ENCODE measurements around the gene L3MBTL4.

L3MBTL4 gene

GRCh38 chr18:5975111-5976002 is 439.4 kb downstream of the L3MBTL4 start:
- Histone ChIP-seq H3K9me3 (ENCODE audit: insufficient read depth, low read depth, low read length) (no peaks in the 10 kb centered on the region), H3K4me1 (ENCODE audit: insufficient read depth, low read length) (peaks cover 8% of the 10 kb centered on the region), H3K27ac (ENCODE audit: low read length) (no peak overlapping the region), H3K4me3 (ENCODE audit: low read length) (no peak overlapping the region), H3K27me3 (ENCODE audit: insufficient read depth, low read length) (no peaks in the 10 kb centered on the region), H3K36me3 (ENCODE audit: insufficient read depth, low read depth, low read length) (no peaks in the 10 kb centered on the region), H3K9ac (ENCODE audit: low read depth, low read length) (no peak overlapping the region)

- Histone ChIP-seq H3K4me3 (ENCODE audit: low read length) (no peak overlapping the region), H3K27ac (ENCODE audit: low read length) (no peak overlapping the region)
Measured at GRCh38 chr18:5974696-5975095, 440.0 kb downstream of the L3MBTL4 start.

GRCh38 chr18:5973099-5973498 is 441.6 kb downstream of the L3MBTL4 start:
- Histone ChIP-seq H3K36me3 (ENCODE audit: insufficient read depth, low read depth, low read length) (no peaks in the 10 kb centered on the region), H3K9me3 (ENCODE audit: insufficient read depth, low read depth, low read length) (no peaks in the 10 kb centered on the region), H3K4me1 (ENCODE audit: insufficient read depth, low read length) (peaks cover 14% of the 10 kb centered on the region), H3K4me3 (ENCODE audit: low read length) (no peak overlapping the region), H3K27me3 (ENCODE audit: insufficient read depth, low read length) (no peaks in the 10 kb centered on the region), H3K27ac (ENCODE audit: low read length) (no peak overlapping the region), H3K9ac (ENCODE audit: low read depth, low read length) (no peak overlapping the region)

More at GRCh38 chr18:5974696-5975095, 440.0 kb downstream of the L3MBTL4 start:
- H3K9ac ChIP-seq (ENCODE audit: low read depth, low read length), result no peak overlapping the region
- H3K9me3 ChIP-seq (ENCODE audit: insufficient read depth, low read depth, low read length), result no peaks in the 10 kb centered on the region
- H3K4me1 ChIP-seq (ENCODE audit: insufficient read depth, low read length), result peaks cover 14% of the 10 kb centered on the region
- H3K36me3 ChIP-seq (ENCODE audit: insufficient read depth, low read depth, low read length), result no peaks in the 10 kb centered on the region
- H3K27me3 ChIP-seq (ENCODE audit: insufficient read depth, low read length), result no peaks in the 10 kb centered on the region

GRCh38 chr18:5972298-5972697 is 442.4 kb downstream of the L3MBTL4 start:
- Histone ChIP-seq H3K27me3 (ENCODE audit: insufficient read depth, low read length) (no peaks in the 10 kb centered on the region), H3K9ac (ENCODE audit: low read depth, low read length) (no peak overlapping the region), H3K4me3 (ENCODE audit: low read length) (no peak overlapping the region), H3K4me1 (ENCODE audit: insufficient read depth, low read length) (peaks cover 14% of the 10 kb centered on the region), H3K9me3 (ENCODE audit: insufficient read depth, low read depth, low read length) (no peaks in the 10 kb centered on the region), H3K27ac (ENCODE audit: low read length) (no peak overlapping the region), H3K36me3 (ENCODE audit: insufficient read depth, low read depth, low read length) (no peaks in the 10 kb centered on the region)

- Histone ChIP-seq H3K36me3 (ENCODE audit: insufficient read depth, low read depth, low read length) (no peaks in the 10 kb centered on the region), H3K9me3 (ENCODE audit: insufficient read depth, low read depth, low read length) (no peaks in the 10 kb centered on the region), H3K27me3 (ENCODE audit: insufficient read depth, low read length) (no peaks in the 10 kb centered on the region), H3K27ac (ENCODE audit: low read length) (no peak overlapping the region), H3K4me3 (ENCODE audit: low read length) (no peak overlapping the region), H3K9ac (ENCODE audit: low read depth, low read length) (no peak overlapping the region; the same call in 1 of the 2 replicates), H3K4me1 (ENCODE audit: insufficient read depth, low read length) (peaks cover 17% of the 10 kb centered on the region)
Measured at GRCh38 chr18:5969989-5970403, 444.7 kb downstream of the L3MBTL4 start.

- Histone ChIP-seq H3K4me1 (ENCODE audit: insufficient read depth, low read length) (peaks cover 17% of the 10 kb centered on the region), H3K9me3 (ENCODE audit: insufficient read depth, low read depth, low read length) (no peaks in the 10 kb centered on the region)
Measured at GRCh38 chr18:5969355-5969988, 445.2 kb downstream of the L3MBTL4 start.

GRCh38 chr18:5967666-5968065 is 447.0 kb downstream of the L3MBTL4 start:
- H3K27me3 ChIP-seq (ENCODE audit: insufficient read depth, low read length), result no peaks in the 10 kb centered on the region
- no peak overlapping the region for H3K27ac ChIP-seq (ENCODE audit: low read length)
- no peak overlapping the region for H3K9ac ChIP-seq (ENCODE audit: low read depth, low read length)
- no peak overlapping the region for H3K4me3 ChIP-seq (ENCODE audit: low read length)
- no peaks in the 10 kb centered on the region for H3K36me3 ChIP-seq (ENCODE audit: insufficient read depth, low read depth, low read length)
- peaks cover 17% of the 10 kb centered on the region for H3K4me1 ChIP-seq (ENCODE audit: insufficient read depth, low read length)
- no peaks in the 10 kb centered on the region for H3K9me3 ChIP-seq (ENCODE audit: insufficient read depth, low read depth, low read length)

More at GRCh38 chr18:5969355-5969988, 445.2 kb downstream of the L3MBTL4 start:
- Histone ChIP-seq H3K9ac (ENCODE audit: low read depth, low read length) (no peak overlapping the region), H3K27me3 (ENCODE audit: insufficient read depth, low read length) (no peaks in the 10 kb centered on the region), H3K36me3 (ENCODE audit: insufficient read depth, low read depth, low read length) (no peaks in the 10 kb centered on the region), H3K4me3 (ENCODE audit: low read length) (no peak overlapping the region), H3K27ac (ENCODE audit: low read length) (no peak overlapping the region)

GRCh38 chr18:5967007-5967406 is 447.7 kb downstream of the L3MBTL4 start:
- Histone ChIP-seq H3K9me3 (ENCODE audit: insufficient read depth, low read depth, low read length) (no peaks in the 10 kb centered on the region), H3K9ac (ENCODE audit: low read depth, low read length) (no peak overlapping the region), H3K27me3 (ENCODE audit: insufficient read depth, low read length) (no peaks in the 10 kb centered on the region), H3K36me3 (ENCODE audit: insufficient read depth, low read depth, low read length) (no peaks in the 10 kb centered on the region), H3K27ac (ENCODE audit: low read length) (no peak overlapping the region), H3K4me3 (ENCODE audit: low read length) (no peak overlapping the region), H3K4me1 (ENCODE audit: insufficient read depth, low read length) (peaks cover 17% of the 10 kb centered on the region)

GRCh38 chr18:5966514-5966913 is 448.2 kb downstream of the L3MBTL4 start:
- no peak overlapping the region for H3K4me3 ChIP-seq (ENCODE audit: low read length)
- H3K27ac ChIP-seq (ENCODE audit: low read length), result no peak overlapping the region
- H3K4me1 ChIP-seq (ENCODE audit: insufficient read depth, low read length), result peaks cover 17% of the 10 kb centered on the region
- H3K9ac ChIP-seq (ENCODE audit: low read depth, low read length), result no peak overlapping the region
- H3K9me3 ChIP-seq (ENCODE audit: insufficient read depth, low read depth, low read length), result no peaks in the 10 kb centered on the region
- no peaks in the 10 kb centered on the region for H3K27me3 ChIP-seq (ENCODE audit: insufficient read depth, low read length)
- H3K36me3 ChIP-seq (ENCODE audit: insufficient read depth, low read depth, low read length), result no peaks in the 10 kb centered on the region

- no peak overlapping the region for H3K9ac ChIP-seq (ENCODE audit: low read depth, low read length)
- no peaks in the 10 kb centered on the region for H3K36me3 ChIP-seq (ENCODE audit: insufficient read depth, low read depth, low read length)
- no peak overlapping the region for H3K4me3 ChIP-seq (ENCODE audit: low read length)
Measured at GRCh38 chr18:5964996-5965395, 449.7 kb downstream of the L3MBTL4 start.

GRCh38 chr18:5964596-5964995 is 450.1 kb downstream of the L3MBTL4 start:
- Histone ChIP-seq H3K9me3 (ENCODE audit: insufficient read depth, low read depth, low read length) (no peaks in the 10 kb centered on the region), H3K36me3 (ENCODE audit: insufficient read depth, low read depth, low read length) (no peaks in the 10 kb centered on the region), H3K9ac (ENCODE audit: low read depth, low read length) (no peak overlapping the region), H3K4me3 (ENCODE audit: low read length) (no peak overlapping the region), H3K27ac (ENCODE audit: low read length) (no peak overlapping the region), H3K4me1 (ENCODE audit: insufficient read depth, low read length) (peaks cover 3% of the 10 kb centered on the region; the same call in 1 of the 2 replicates), H3K27me3 (ENCODE audit: insufficient read depth, low read length) (no peaks in the 10 kb centered on the region)

More at GRCh38 chr18:5964996-5965395, 449.7 kb downstream of the L3MBTL4 start:
- Histone ChIP-seq H3K4me1 (ENCODE audit: insufficient read depth, low read length) (peaks cover 6% of the 10 kb centered on the region; the same call in 1 of the 2 replicates), H3K9me3 (ENCODE audit: insufficient read depth, low read depth, low read length) (no peaks in the 10 kb centered on the region), H3K27ac (ENCODE audit: low read length) (no peak overlapping the region), H3K27me3 (ENCODE audit: insufficient read depth, low read length) (no peaks in the 10 kb centered on the region)

- Histone ChIP-seq H3K9me3 (ENCODE audit: insufficient read depth, low read depth, low read length) (no peaks in the 10 kb centered on the region), H3K36me3 (ENCODE audit: insufficient read depth, low read depth, low read length) (no peaks in the 10 kb centered on the region), H3K9ac (ENCODE audit: low read depth, low read length) (no peak overlapping the region), H3K4me3 (ENCODE audit: low read length) (no peak overlapping the region), H3K4me1 (ENCODE audit: insufficient read depth, low read length) (peaks cover 3% of the 10 kb centered on the region; the same call in 1 of the 2 replicates), H3K27me3 (ENCODE audit: insufficient read depth, low read length) (no peaks in the 10 kb centered on the region), H3K27ac (ENCODE audit: low read length) (no peak overlapping the region)
Measured at GRCh38 chr18:5964108-5964507, 450.6 kb downstream of the L3MBTL4 start.

All from iPS-20b (cell line).